Measurements from ENCODE around the gene ENG.

ENG gene

DNA sequence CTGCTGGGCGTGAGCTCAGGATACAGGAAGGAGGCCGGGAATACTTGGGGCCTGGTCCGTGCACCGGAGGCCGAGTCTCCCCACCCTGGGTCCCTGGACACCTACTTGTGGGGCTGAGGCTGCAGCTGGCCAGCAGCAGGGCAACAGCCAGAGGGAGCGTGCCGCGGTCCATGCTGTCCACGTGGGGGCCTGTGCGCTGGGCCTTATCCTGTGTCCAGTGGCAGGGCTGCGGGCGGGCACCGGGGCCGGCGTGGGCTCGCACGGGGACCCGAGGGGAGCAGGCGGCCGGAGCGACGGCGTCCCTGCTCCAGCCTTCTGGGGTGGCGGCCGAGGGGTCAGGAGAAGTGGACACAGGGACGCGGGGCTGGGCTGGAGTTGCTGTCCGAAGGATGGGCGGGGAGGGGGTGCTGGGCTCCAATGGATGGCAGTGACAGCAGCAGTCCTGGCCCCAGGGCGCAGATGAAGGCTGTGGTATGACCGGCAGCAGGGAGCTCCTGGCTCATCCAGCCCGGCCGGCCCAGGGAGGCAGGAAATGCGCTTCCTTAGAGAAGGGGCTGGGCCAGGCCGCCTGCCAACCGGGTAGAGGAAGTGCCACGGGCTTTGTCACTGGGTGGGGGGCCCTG, at the start of gene ENG:
Gene ENG, minus strand, starts transcription at position 475 of the 623 bp plus-strand sequence. Its CDS starts 303 bp downstream, at position 172.
- peak within 1 kb of the TSS; percentile 82 for H3K27ac Mint-ChIP-seq
- H3K9me3 Mint-ChIP-seq (ENCODE audit: low read depth): peaks cover 3% of the 10 kb centered on the region
- no peaks in the 10 kb centered on the region for H3K27me3 Mint-ChIP-seq
- peaks cover 2% of the 10 kb centered on the region for H3K36me3 Mint-ChIP-seq
- peak within 1 kb of the TSS; percentile 87 for H3K4me3 Mint-ChIP-seq
- H3K4me1 Mint-ChIP-seq (ENCODE audit: low read depth): peaks cover 29% of the 10 kb centered on the region

DNA sequence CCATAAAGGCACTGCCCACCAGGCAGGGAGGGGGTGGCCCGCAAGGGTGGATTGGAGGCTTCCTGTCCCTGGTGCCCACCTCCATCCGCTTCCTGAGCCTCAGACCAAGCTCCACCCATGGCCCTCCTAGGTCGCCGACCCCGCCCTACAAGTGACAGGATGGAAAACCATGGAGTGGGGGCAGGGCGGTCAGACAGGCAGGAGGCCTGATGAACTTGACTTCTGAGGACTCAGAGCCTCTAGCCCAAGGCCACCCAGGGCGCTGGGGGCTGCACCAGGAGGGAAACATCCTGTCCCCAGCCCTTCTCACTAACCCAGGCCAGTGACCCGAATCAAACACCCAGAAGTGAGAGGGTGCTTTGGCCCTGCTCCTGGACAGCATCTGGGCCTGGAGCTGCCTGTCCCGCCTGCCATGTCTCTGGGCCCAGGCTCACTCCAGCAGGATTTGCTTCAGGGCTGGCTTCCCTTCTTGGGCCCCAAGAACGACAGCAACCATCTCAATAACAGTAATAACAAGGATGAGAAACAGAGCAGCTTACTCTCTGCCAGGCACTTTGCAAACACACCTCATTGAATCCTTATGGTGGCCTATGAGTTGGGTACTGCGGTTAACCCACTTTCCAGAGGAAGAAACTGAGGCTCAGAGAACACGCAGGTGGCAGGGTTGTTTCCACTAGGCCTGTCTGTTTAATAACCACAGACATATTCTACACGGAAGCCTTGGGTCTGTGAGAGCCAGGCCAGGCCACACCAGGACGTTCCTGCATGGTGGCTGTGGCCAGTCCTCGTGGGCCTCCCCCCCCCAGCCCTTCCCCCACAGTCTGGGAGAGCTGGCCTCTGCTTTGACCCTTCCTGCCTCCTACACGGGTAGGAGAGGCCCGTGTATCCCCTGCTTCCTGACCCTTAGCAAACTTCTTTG, 49.4 kb upstream of the ENG start:
- H3K9me3 Mint-ChIP-seq (ENCODE audit: low read depth): no peaks in the 10 kb centered on the region

DNA sequence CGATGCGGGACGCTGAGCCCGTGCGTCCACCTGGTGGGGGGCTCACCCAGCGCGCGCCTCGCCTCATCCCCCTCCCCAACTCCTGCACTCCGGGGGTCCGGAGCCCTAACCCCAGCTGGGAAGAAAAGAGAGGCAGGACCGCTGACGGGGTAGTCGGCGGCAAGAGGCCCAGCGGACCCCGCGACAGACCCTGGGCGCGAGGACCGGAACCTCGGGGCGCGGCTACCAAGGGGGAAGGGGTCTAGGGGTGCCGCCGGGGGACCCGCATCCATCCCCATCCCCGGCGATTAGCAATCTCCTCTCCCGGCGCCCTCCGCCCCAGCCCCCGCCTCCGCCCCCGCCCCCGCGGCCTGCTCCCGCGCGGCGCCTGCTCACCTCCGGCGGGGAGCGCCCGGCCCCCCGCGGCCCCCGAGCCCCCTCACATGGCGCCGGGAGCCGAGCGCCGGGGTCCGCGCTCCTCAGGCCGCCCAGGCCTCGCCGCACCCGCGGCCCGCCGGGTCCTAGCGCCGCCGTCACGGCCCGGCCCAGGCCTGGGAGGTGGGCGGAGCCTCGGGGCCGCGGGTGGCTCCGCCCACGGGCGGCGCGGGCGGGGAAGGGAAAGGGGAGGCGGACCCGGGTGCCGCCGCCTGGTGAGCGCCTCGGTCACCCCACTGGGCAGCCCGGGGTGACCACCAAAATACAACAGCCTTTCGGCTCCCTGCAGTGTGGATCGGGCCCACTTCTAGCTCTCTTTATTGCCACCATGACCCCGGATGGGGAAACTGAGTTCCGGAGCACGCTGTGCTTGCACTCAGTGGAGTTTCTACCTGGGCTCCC, 44.9 kb upstream of the ENG start, which contains the start of gene ST6GALNAC6:
Gene ST6GALNAC6, minus strand, starts transcription at position 476 of the 816 bp plus-strand sequence. CDS start 1,622 bp downstream, outside the sequence.
- peaks cover 15% of the 10 kb centered on the region for H3K36me3 Mint-ChIP-seq
- peak within 1 kb of the TSS; percentile 89 for H3K4me3 Mint-ChIP-seq
- H3K27ac Mint-ChIP-seq: peak within 1 kb of the TSS; percentile 88
- peaks cover 40% of the 10 kb centered on the region for H3K4me1 Mint-ChIP-seq (ENCODE audit: low read depth)
- peaks cover 6% of the 10 kb centered on the region for H3K9me3 Mint-ChIP-seq (ENCODE audit: low read depth)
- H3K27me3 Mint-ChIP-seq: no peaks in the 10 kb centered on the region

More for the DNA sequence above, 49.4 kb upstream of the ENG start:
- H3K27ac Mint-ChIP-seq: peak overlapping the region; percentile 100
- H3K27me3 Mint-ChIP-seq: no peaks in the 10 kb centered on the region
- H3K4me1 Mint-ChIP-seq (ENCODE audit: low read depth): peaks cover 54% of the 10 kb centered on the region
- H3K36me3 Mint-ChIP-seq: no peaks in the 10 kb centered on the region
- peak overlapping the region; percentile 91 for H3K4me3 Mint-ChIP-seq

DNA sequence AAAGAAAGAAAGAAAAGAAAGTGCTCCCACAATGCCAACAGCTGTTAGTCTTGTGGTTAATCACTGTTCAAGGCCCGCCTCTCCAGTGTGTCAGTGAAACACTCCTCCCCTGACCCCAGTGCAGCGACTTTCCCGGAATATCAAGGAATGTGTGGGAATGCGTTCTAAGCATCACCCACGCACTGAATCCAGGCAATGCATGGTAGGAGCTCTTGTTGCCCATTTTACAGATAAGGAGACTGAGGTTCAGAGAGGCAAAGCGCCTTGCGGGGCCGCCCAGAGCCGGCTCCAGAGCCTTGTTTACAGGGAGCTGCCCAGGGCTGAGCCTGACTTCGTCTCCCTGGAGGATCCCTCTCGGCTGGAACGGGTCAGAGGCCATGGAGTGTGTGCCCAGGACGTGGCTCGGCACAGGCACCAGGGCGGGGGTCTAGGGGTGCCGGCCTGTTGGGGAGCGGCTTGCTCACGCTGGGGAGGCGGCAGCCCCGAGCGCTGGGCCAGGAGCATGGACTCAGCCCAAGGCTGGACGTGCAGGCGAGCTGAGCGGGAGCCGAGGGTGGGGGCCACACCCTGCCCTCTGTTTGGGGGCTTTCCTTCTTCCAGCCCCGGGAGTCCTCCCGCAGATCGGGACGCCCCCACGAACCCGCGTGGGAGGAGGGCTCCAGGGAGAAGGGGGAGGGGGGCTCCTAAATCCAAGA, 44.1 kb upstream of the ENG start:
- Mint-ChIP-seq H3K9me3 (ENCODE audit: low read depth) (peaks cover 6% of the 10 kb centered on the region), H3K36me3 (peaks cover 22% of the 10 kb centered on the region), H3K4me1 (ENCODE audit: low read depth) (peaks cover 33% of the 10 kb centered on the region), H3K27me3 (no peaks in the 10 kb centered on the region), H3K27ac (peak overlapping the region; percentile 88), H3K4me3 (peak overlapping the region; percentile 88)

DNA sequence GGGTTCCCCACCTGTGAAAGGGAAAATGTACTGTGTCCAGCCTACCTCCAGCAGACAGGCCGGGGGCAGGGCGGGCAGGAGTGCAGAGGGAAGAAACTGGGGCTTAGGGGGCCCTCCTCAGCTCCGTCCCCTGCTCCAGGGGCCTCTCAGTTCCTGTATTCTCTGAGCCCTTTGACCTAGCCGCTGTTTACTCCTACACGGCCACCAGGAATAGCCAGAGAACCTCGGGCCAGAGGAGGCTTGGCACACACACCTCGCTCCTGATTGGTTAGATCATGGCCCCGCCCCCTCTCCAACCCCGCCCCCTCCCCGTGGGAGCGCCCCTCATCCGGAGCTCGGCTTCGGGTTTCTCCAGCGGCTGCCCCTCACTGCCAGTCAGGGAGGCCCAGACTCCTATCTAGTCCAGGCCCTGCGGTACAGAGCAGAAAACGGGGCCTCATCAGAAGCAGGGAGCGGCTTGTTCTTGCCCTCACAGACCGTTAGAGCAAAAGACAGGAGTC, 42.8 kb upstream of the ENG start:
- Mint-ChIP-seq H3K27me3 (no peaks in the 10 kb centered on the region), H3K36me3 (peaks cover 33% of the 10 kb centered on the region), H3K4me3 (peak overlapping the region; percentile 88), H3K27ac (no peak overlapping the region), H3K4me1 (ENCODE audit: low read depth) (peaks cover 26% of the 10 kb centered on the region), H3K9me3 (ENCODE audit: low read depth) (peaks cover 6% of the 10 kb centered on the region)

DNA sequence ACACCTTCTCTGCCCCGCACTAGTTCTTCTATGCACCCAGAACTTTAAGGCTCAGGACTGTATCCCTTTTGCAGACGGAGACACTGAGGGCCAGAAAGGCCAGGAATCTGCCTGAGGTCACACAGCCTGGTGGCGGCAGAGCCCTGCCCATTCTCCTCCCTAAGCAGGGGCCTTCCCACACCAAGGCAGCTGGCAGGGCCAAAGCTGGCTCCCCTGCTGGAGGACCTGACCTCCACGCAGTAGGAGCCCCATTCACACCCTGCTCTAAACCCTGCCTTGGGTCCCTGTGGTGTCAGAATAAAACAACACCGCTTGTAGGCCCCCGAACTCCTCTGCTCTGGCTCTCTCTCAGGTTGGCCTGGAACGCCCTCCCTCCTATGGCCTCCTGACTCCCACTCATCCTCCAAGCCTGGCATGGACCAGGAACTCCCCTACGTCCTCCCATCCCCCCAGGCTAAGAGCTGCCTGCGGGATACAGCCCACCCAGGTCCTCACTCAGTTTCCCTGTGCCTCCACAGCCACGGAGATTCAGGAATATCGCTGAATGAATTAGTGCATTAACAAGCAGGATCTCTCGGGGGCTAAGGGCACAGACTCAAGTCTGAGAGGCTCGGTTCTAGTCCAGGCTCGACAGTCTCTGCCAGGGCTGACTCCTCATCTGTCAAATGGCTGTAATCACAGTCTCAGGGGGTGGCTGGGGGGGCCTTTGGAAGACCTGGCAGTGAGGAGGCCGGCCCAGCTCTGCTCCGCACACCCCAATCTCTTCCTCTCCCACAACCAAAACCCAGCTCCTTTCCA, 42.1 kb upstream of the ENG start:
- Mint-ChIP-seq H3K4me3 (no peak overlapping the region), H3K27me3 (no peaks in the 10 kb centered on the region), H3K36me3 (peaks cover 33% of the 10 kb centered on the region), H3K4me1 (ENCODE audit: low read depth) (peaks cover 21% of the 10 kb centered on the region), H3K9me3 (ENCODE audit: low read depth) (peaks cover 6% of the 10 kb centered on the region), H3K27ac (no peak overlapping the region)

DNA sequence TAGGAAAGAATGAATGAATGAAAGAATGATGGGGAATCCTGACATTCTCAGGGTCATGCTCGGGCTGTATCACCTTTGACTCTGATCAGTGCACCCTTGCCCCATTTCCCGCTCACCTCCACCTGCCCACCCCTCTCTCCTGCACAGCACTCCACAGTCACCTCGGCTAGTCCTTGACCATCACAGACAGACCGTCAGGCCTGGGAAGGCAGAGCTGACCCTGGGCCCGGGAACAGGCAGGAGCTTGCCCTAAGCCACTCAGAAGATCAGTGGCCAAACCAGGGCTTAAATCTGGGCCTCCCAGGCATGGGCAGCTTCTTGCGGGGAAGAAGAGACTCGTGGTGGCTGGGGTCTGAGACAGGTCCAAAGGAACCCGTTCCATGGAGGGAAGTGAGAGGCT, 41.4 kb upstream of the ENG start:
- Mint-ChIP-seq H3K4me3 (peak overlapping the region; percentile 49), H3K27ac (no peak overlapping the region), H3K4me1 (ENCODE audit: low read depth) (peaks cover 20% of the 10 kb centered on the region), H3K27me3 (no peaks in the 10 kb centered on the region), H3K9me3 (ENCODE audit: low read depth) (peaks cover 6% of the 10 kb centered on the region), H3K36me3 (peaks cover 33% of the 10 kb centered on the region)

DNA sequence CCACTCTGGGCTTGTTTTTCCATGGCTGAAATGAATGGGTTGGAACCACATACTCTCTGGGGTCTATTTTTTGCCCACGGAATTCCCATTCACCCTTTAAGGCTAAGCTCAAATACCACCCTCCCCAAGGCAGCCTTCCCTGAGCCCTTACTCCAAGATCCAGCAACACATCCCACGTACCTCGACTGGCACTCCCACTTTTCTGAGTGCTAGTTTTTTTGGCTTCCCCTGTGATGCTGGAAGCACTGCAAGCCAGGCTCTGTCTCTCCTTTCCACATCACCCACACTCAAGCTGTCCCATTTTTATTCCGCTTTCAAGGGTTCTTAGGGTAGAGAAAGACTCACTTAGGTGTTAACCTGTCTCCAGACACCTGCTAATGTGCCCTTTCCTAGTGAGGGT, 38.9 kb upstream of the ENG start:
- Mint-ChIP-seq H3K36me3 (peaks cover 33% of the 10 kb centered on the region), H3K4me1 (ENCODE audit: low read depth) (peaks cover 12% of the 10 kb centered on the region), H3K27ac (no peak overlapping the region), H3K4me3 (no peak overlapping the region), H3K27me3 (no peaks in the 10 kb centered on the region), H3K9me3 (ENCODE audit: low read depth) (peaks cover 6% of the 10 kb centered on the region)

DNA sequence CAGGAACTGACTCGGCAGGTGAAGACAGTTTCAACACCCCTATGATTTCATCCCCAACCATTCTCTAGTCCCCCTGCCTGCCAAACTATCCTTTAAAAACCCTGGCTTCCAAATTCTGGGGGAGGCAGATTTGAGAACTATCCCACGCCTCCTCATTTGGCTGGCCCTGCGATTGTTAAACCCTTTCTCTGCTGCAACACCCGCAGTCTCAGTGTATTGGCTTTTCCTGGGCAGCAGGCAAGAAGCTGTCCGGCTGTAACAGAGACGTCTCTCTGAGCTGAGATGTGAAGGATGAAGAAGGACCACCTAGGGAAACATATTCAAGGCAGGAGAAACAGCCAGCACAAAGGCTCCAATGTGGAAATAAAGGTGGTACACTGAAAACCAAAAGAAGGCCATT, 38.4 kb upstream of the ENG start:
- Mint-ChIP-seq H3K36me3 (peaks cover 33% of the 10 kb centered on the region), H3K4me3 (no peak overlapping the region), H3K27ac (peak overlapping the region; percentile 64), H3K4me1 (ENCODE audit: low read depth) (peaks cover 9% of the 10 kb centered on the region), H3K27me3 (no peaks in the 10 kb centered on the region), H3K9me3 (ENCODE audit: low read depth) (peaks cover 6% of the 10 kb centered on the region)

DNA sequence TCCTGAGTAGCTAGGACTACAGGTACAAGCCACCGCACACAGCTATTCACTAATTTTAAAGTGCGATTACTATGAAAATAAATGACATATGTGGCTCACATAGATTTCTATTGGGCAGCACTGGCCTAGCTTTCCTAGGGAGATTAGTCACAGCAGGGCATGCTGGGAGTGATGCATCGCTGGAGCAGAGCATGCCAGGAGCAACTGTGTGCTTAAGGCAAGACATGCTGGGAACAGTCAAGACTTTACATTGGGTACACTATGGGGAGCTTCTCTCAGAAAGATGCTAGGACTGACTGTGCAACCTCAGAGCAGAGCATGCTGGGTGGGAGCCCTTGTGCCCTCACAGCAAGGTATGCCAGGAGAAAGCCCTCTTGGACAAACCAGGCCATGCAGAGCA, 35.6 kb upstream of the ENG start:
- H3K36me3 Mint-ChIP-seq: peaks cover 22% of the 10 kb centered on the region
- H3K27me3 Mint-ChIP-seq: no peaks in the 10 kb centered on the region
- peaks cover 4% of the 10 kb centered on the region for H3K4me1 Mint-ChIP-seq (ENCODE audit: low read depth)
- H3K4me3 Mint-ChIP-seq: no peak overlapping the region
- H3K9me3 Mint-ChIP-seq (ENCODE audit: low read depth): peaks cover 2% of the 10 kb centered on the region
- no peak overlapping the region for H3K27ac Mint-ChIP-seq

DNA sequence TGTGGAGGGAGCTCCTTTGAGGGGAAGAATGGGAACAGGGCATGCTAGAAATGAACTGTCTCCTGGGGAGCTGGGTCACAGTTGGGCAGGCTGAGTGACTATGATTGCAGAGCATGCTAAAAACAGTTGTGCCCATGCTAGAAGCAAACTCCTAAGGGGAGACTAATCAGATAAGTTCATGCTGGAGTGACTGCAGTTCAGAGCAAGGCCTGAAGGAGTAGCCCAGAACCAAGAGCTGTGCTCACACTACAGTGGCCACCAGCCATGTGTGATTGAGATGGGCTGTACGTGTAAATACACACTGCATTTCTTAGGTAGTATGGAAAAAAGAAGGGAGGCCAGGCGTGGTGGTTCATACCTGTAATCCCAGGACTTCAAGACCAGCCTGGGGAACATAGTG, 33.3 kb upstream of the ENG start:
- Mint-ChIP-seq H3K4me3 (no peak overlapping the region), H3K36me3 (peaks cover 5% of the 10 kb centered on the region), H3K27me3 (no peaks in the 10 kb centered on the region), H3K4me1 (ENCODE audit: low read depth) (peaks cover 3% of the 10 kb centered on the region), H3K27ac (no peak overlapping the region), H3K9me3 (ENCODE audit: low read depth) (no peaks in the 10 kb centered on the region)

DNA sequence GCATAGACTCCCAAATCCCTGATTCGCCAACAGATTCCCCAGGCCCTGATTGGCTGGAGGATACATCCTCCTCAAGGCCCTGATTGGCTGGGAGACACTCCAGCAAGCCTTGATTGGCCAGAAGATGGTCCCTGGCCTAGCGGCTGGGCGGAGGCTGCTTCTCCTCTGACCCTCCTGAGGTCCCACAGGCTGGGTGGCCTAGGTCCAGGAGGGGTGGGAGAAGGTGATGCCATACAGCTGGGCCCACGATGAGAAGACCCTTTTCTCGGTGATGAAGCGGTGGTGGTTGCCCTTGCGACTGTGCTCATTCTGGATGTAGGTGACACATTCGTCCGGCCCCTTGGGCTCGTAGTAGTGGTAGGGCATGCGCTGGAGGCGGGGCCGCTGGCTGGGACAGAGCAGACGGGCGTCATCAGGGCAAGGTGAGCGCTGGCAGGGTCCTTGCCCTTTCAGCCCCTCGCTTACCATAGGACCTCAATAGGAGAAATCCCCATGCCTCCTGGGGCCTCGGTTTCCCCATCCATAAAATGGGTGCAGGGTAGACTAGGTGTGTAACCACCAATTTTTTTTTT, 32.0 kb upstream of the ENG start:
- no peak overlapping the region for H3K27ac Mint-ChIP-seq

DNA sequence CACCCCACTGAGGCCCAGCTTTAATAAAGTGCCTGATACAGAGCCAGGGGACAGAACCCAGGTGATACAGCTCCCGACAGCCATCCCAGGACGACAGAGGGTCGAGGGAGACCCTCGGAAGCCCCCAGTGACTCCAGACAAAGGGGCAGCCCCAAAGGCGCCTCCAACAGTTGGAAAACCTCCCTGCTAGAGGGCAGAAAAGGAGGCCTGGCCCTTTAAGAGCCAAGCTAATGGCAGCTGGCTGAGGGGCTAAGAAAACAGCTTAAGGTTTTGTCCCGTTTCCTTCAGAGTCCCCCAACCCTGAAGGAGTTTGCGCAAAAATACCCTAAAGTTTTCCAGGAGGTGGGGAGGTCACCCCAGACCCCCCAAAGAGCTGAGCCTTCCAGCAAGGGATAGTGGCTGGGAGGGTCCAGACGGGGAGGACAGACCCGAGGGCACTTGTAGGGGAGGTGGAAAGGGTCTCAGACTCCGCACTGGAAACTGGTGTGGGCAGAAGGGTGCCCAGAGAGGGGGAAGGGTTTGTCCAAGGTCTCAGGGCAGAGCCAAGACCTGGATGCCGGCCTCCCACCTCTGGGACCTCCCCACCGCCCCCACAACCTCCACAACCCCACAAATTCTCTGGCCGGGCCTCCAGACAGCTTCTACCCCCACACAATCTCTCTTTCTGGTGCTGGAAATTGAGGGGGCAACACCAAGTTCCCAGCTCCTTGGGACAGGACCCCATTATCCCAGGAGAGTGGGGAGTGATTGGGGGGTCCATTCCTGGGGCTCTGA, 31.2 kb upstream of the ENG start:
- Mint-ChIP-seq H3K9me3 (ENCODE audit: low read depth) (no peaks in the 10 kb centered on the region), H3K36me3 (no peaks in the 10 kb centered on the region), H3K27ac (no peak overlapping the region), H3K4me3 (no peak overlapping the region), H3K4me1 (ENCODE audit: low read depth) (peaks cover 1% of the 10 kb centered on the region), H3K27me3 (no peaks in the 10 kb centered on the region)

More for the DNA sequence above, 32.0 kb upstream of the ENG start:
- Mint-ChIP-seq H3K36me3 (no peaks in the 10 kb centered on the region), H3K4me1 (ENCODE audit: low read depth) (peaks cover 3% of the 10 kb centered on the region), H3K4me3 (no peak overlapping the region), H3K27me3 (no peaks in the 10 kb centered on the region), H3K9me3 (ENCODE audit: low read depth) (no peaks in the 10 kb centered on the region)
